Activated T-helper 1 cell treated with anti-CD3 and anti-CD28 coated beads, Interleukin-12 subunit alpha, Interleukin-12 subunit beta, Interleukin-2, Interleukin-4 antibody, amounts not matched to agents 30 ng/mL and 10 ng/mL and 1 ng/mL, durations not matched to agents 14 hours and 24 hours and 36 hours (primary cell): ENCODE results near the gene COL23A1. TPM values are rescaled to one million over a fixed set of nuclear protein-coding genes. Genes with fewer than 3 reads are reported as not detected.

Experiments
- DNase-seq: peaks from one replicate; pipeline ENCODE4 v3.0.0; 2021; ENCODE audit warnings: low spot score
- H3K27ac Mint-ChIP-seq: one replicate; pipeline ENCODE4 v1.8.0; 2021; ENCODE audit warnings: mild to moderate bottlenecking, mixed read lengths
- H3K27me3 Mint-ChIP-seq: one replicate; pipeline ENCODE4 v1.8.0; 2022; ENCODE audit warnings: mild to moderate bottlenecking, moderate library complexity, mixed read lengths; ENCODE audit not compliant: insufficient read depth
- H3K36me3 Mint-ChIP-seq: one replicate; pipeline ENCODE4 v1.8.0; 2021; ENCODE audit warnings: low read depth, mixed read lengths
- H3K4me1 Mint-ChIP-seq: one replicate; pipeline ENCODE4 v1.8.0; 2021; ENCODE audit warnings: low read depth, mixed read lengths
- H3K4me3 Mint-ChIP-seq: one replicate; pipeline ENCODE4 v1.8.0; 2021; ENCODE audit warnings: mild to moderate bottlenecking, moderate library complexity, mixed read lengths
- H3K9me3 Mint-ChIP-seq: one replicate; pipeline ENCODE4 v1.8.0; 2021; ENCODE audit warnings: mixed read lengths
- intact Hi-C: fragments of 100-400 bp; cut with micrococcal nuclease; formaldehyde crosslinking; loops from one replicate; pipeline ENCODE4 v1.15.1; 2024
- total RNA-seq: library from RNA; stranded (reverse); gene quantifications from 2 replicates; pipeline ENCODE4 v1.2.3, GENCODE V29; 2022

The COL23A1 gene
- total RNA-seq, 1 donor from 2014 or later: not detected

- Mint-ChIP-seq H3K36me3 (no peaks in the 10 kb centered on the region), H3K9me3 (no peaks in the 10 kb centered on the region), H3K4me1 (no peaks in the 10 kb centered on the region), H3K27ac (no peak overlapping the region), H3K27me3 (peaks cover 7% of the 10 kb centered on the region), H3K4me3 (no peak overlapping the region)
- intact Hi-C loops: no loop called here
- DNase-seq: no peak
Measured at GRCh38 chr5:178343306-178343705, 246.9 kb downstream of the COL23A1 start.

- Mint-ChIP-seq H3K9me3 (no peaks in the 10 kb centered on the region), H3K4me3 (no peak overlapping the region), H3K36me3 (no peaks in the 10 kb centered on the region), H3K4me1 (no peaks in the 10 kb centered on the region), H3K27me3 (peaks cover 7% of the 10 kb centered on the region), H3K27ac (no peak overlapping the region)
- DNase-seq: no peak
- intact Hi-C loops: no loop called here
Measured at GRCh38 chr5:178341851-178342140, 248.4 kb downstream of the COL23A1 start.

- Mint-ChIP-seq H3K4me1 (no peaks in the 10 kb centered on the region), H3K36me3 (no peaks in the 10 kb centered on the region), H3K27me3 (peaks cover 7% of the 10 kb centered on the region), H3K27ac (no peak overlapping the region), H3K4me3 (no peak overlapping the region), H3K9me3 (no peaks in the 10 kb centered on the region)
- intact Hi-C loops: no loop called here
- DNase-seq: no peak
Measured at GRCh38 chr5:178341091-178341850, 248.9 kb downstream of the COL23A1 start.

GRCh38 chr5:178340637-178341036 lies 249.6 kb downstream of the COL23A1 start:
- intact Hi-C loops: no loop called here
- Mint-ChIP-seq H3K36me3 (no peaks in the 10 kb centered on the region), H3K4me1 (no peaks in the 10 kb centered on the region), H3K4me3 (no peak overlapping the region), H3K9me3 (no peaks in the 10 kb centered on the region), H3K27ac (no peak overlapping the region), H3K27me3 (peaks cover 7% of the 10 kb centered on the region)
- DNase-seq: no peak

- H3K4me1 Mint-ChIP-seq: no peaks in the 10 kb centered on the region
- H3K4me3 Mint-ChIP-seq: no peak overlapping the region
- H3K27me3 Mint-ChIP-seq: peaks cover 7% of the 10 kb centered on the region
- no peaks in the 10 kb centered on the region for H3K9me3 Mint-ChIP-seq
- H3K27ac Mint-ChIP-seq: no peak overlapping the region
- H3K36me3 Mint-ChIP-seq: no peaks in the 10 kb centered on the region
- no peak for DNase-seq
- intact Hi-C loops: no loop called here
Measured at GRCh38 chr5:178340187-178340586, 250.0 kb downstream of the COL23A1 start.

- Mint-ChIP-seq H3K4me3 (no peak overlapping the region), H3K4me1 (no peaks in the 10 kb centered on the region), H3K9me3 (no peaks in the 10 kb centered on the region), H3K27ac (no peak overlapping the region), H3K36me3 (no peaks in the 10 kb centered on the region), H3K27me3 (peaks cover 7% of the 10 kb centered on the region)
- intact Hi-C loops: no loop called here
- no peak for DNase-seq
Measured at GRCh38 chr5:178339272-178339671, 250.9 kb downstream of the COL23A1 start.

GRCh38 chr5:178338750-178339144 lies 251.4 kb downstream of the COL23A1 start:
- intact Hi-C loops: no loop called here
- Mint-ChIP-seq H3K27me3 (peaks cover 7% of the 10 kb centered on the region), H3K36me3 (no peaks in the 10 kb centered on the region), H3K9me3 (no peaks in the 10 kb centered on the region), H3K4me1 (no peaks in the 10 kb centered on the region), H3K27ac (no peak overlapping the region), H3K4me3 (no peak overlapping the region)
- DNase-seq: no peak

- Mint-ChIP-seq H3K4me1 (no peaks in the 10 kb centered on the region), H3K27me3 (peaks cover 7% of the 10 kb centered on the region), H3K27ac (no peak overlapping the region), H3K4me3 (no peak overlapping the region), H3K36me3 (no peaks in the 10 kb centered on the region), H3K9me3 (no peaks in the 10 kb centered on the region)
- intact Hi-C loops: no loop called here
- DNase-seq: no peak
Measured at GRCh38 chr5:178338126-178338749, 252.0 kb downstream of the COL23A1 start.

- peaks cover 6% of the 10 kb centered on the region for H3K27me3 Mint-ChIP-seq
Measured at GRCh38 chr5:178337334-178337741, 252.9 kb downstream of the COL23A1 start.

GRCh38 chr5:178336889-178337288 lies 253.3 kb downstream of the COL23A1 start:
- H3K27ac Mint-ChIP-seq: no peak overlapping the region
- intact Hi-C loops: no loop called here
- no peaks in the 10 kb centered on the region for H3K4me1 Mint-ChIP-seq
- no peak overlapping the region for H3K4me3 Mint-ChIP-seq
- peaks cover 5% of the 10 kb centered on the region for H3K27me3 Mint-ChIP-seq
- no peaks in the 10 kb centered on the region for H3K9me3 Mint-ChIP-seq
- H3K36me3 Mint-ChIP-seq: no peaks in the 10 kb centered on the region
- DNase-seq: no peak

More at GRCh38 chr5:178337334-178337741, 252.9 kb downstream of the COL23A1 start:
- Mint-ChIP-seq H3K4me1 (no peaks in the 10 kb centered on the region), H3K4me3 (no peak overlapping the region), H3K27ac (no peak overlapping the region), H3K9me3 (no peaks in the 10 kb centered on the region), H3K36me3 (no peaks in the 10 kb centered on the region)
- DNase-seq: no peak
- intact Hi-C loops: no loop called here

GRCh38 chr5:178335302-178336030 lies 254.7 kb downstream of the COL23A1 start:
- Mint-ChIP-seq H3K4me3 (no peak overlapping the region), H3K9me3 (no peaks in the 10 kb centered on the region), H3K4me1 (peaks cover 4% of the 10 kb centered on the region), H3K27me3 (peaks cover 3% of the 10 kb centered on the region), H3K27ac (no peak overlapping the region), H3K36me3 (no peaks in the 10 kb centered on the region)
- no peak for DNase-seq
- intact Hi-C loops: no loop called here

- Mint-ChIP-seq H3K4me3 (no peak overlapping the region), H3K36me3 (no peaks in the 10 kb centered on the region), H3K9me3 (no peaks in the 10 kb centered on the region), H3K27me3 (peaks cover 3% of the 10 kb centered on the region), H3K27ac (no peak overlapping the region), H3K4me1 (peaks cover 5% of the 10 kb centered on the region)
- intact Hi-C loops: no loop called here
- no peak for DNase-seq
Measured at GRCh38 chr5:178334861-178335260, 255.3 kb downstream of the COL23A1 start.

- Mint-ChIP-seq H3K9me3 (no peaks in the 10 kb centered on the region), H3K36me3 (no peaks in the 10 kb centered on the region)
- intact Hi-C loops: no loop called here
Measured at GRCh38 chr5:178333821-178334481, 256.2 kb downstream of the COL23A1 start.

More at GRCh38 chr5:178333821-178334481, 256.2 kb downstream of the COL23A1 start:
- no peak overlapping the region for H3K27ac Mint-ChIP-seq
- no peak overlapping the region for H3K4me3 Mint-ChIP-seq
- H3K27me3 Mint-ChIP-seq: no peaks in the 10 kb centered on the region
- H3K4me1 Mint-ChIP-seq: peaks cover 5% of the 10 kb centered on the region
- DNase-seq: no peak
